Stimulated activated CD4-positive, alpha-beta T cell treated with anti-CD3 and anti-CD28 coated beads, Interleukin-12 subunit alpha, Interleukin-12 subunit beta, amount 100 ng/mL, for 4 hours (primary cell): ENCODE measurements around the gene ERBB4.

Experiments used
- DNase-seq: peaks from one replicate; pipeline ENCODE4 v3.0.0-alpha.2; 2020

ERBB4 gene

GRCh38 chr2:211981451-211981850 is 557.2 kb downstream of the ERBB4 start:
- no peak for DNase-seq

DNA sequence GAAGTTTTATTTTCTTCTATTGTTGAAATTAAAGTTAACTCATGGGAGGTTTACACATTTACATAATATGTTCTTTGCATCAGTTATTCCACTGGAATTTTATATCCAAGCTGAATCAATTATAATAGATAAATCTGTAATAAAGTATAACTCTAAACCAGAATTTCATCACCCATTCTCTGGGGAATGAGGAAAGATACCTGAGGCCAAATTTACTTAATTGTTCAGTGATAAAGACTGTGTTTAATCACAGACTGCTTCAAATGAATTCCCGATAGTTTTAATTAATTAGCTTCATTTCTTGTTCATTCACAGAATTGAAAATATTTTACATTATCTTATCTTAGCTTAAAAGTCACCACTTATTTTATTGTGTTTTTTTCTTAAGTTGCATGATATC is 562.5 kb downstream of the ERBB4 start:
- DNase-seq: no peak

DNA sequence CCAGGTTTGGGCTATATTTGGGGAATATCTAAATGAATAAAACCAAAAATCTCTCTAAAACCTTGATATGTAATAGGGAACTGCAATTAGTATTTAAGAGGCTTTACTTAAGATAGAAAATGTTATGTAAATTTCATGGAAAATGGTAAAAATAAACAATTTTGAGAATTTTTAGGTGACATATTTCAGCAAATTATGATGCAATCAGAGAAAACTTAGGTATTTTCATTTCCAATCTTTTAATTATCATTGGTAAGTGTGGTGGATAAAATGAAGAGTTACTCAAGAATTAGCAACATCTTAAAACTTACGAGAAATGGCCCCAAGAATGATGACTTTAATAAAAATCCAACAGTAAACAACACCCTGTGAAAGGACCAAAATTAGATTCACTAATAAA is 571.4 kb downstream of the ERBB4 start:
- DNase-seq: no peak

GRCh38 chr2:211963969-211964368 is 574.6 kb downstream of the ERBB4 start:
- DNase-seq: no peak

DNA sequence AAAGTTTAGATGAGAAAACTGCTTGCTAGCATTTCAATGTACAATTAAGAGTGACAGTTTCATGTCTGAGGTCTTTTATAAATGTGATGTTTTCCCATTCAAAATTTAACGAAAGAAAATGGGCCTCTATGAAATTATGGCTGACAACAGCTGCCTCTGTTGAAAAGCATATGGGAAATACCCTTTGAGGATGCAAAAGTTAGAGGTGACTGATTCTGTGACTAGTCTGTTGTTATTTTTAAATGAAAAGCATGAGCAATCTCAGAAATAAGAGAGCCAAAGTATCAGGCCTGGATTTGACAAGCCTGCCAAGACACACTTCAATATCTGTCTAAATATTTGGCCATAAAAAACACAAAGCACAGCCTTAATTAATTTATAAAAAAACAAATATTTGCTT is 580.8 kb downstream of the ERBB4 start:
- DNase-seq: no peak

DNA sequence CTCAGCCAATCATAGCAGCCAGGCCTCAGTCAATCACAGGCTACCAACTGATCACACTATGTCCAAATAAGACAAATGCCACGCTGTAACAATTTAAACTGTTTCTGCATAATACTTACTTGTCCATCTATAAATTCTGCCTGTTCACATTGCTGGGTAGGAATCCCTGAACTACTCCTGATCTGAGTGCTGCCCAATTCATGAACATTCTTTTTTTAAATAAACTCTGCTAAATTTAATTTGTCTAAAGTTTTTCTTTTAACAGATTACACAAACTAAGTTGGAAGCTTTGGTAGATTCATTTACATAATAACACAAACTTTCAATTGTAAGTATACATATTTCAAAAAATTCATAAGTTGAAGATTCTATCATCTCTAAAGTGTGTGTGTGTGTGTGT is 583.0 kb downstream of the ERBB4 start:
- DNase-seq: no peak

DNA sequence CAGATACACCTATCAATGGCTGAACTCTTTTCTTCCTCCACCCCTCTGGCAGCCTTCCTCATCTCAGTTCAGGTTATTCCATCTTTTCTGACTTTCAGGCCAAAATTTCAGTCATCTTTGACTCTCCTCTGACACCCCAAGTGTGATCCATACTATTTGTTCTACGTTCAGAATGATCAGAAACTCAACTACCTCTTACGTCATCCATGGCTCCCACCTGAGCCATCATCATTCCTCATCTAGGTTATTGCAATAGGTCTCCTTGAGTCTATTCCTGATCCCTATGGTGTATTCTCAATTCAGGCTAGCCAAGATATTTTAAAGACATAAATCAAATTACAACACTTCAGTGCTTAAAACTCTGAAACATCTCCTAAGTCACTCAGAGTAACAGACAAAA is 589.7 kb downstream of the ERBB4 start:
- no peak for DNase-seq

GRCh38 chr2:211946960-211947359 is 591.6 kb downstream of the ERBB4 start:
- no peak for DNase-seq

DNA sequence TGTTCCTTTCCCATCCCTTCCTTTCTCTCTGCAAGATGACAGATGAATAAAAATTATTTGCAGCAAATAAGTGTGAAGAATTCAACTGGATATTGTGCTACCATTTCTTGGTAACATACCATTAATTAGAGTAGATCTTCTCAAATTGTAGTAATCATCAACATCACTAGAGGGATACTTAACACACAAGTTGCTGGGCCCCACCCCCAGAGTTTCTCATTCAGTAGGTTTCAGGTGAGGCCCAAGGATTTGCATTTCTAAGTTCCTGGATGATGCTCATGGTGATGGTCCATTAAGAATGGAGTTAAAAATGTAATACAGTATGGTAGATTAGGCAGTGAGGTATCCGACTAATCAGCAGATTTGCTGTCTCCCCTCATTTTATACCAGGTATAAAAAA is 594.0 kb downstream of the ERBB4 start:
- no peak for DNase-seq

- DNase-seq: no peak
These were observed 596.4 kb downstream of the ERBB4 start for GRCh38 chr2:211942153-211942552.

DNA sequence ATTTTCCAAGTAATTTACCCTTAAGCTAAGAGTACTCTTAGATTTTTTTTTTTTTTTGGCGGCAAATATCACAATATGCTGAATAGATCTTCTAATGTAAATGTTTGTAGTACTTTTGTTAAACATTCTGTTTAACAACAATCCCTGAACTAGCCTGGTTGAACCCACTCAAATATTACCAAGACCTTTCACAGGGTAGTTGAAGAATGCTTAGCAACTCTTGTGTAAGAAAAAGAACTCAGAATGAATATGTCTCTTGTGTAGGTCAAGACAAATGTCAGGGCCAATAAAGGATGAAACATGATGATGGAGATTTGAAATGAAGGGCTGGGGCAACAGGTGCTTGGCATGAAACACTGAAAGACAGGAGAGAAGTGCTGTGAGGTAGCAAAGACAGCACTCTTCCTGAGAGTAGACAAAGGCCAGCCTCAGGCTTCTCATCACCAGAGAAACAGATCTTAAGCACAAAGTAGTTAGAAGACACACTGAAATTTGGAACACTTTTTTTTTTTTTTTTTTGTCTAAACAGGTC is 597.3 kb downstream of the ERBB4 start:
- DNase-seq: no peak

DNA sequence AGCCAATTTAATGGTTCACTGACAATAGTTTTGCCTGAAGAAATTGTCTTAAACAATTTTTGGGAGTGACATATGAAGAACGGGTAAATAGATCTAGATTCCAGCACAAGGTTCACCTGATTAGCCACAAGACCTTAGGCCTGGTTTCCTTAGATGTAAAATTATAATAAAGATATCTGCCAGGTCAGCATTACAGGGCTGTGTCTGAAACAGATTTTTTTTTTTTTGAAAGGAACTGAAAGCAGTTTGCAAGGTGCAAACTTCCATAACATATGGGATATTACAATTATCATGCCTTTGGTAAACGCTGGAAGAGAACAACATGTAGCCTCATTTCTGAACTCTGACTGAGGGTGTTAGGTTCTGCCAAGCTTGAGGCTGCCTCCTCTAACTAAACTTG is 599.4 kb downstream of the ERBB4 start:
- no peak for DNase-seq

- DNase-seq: no peak
These were observed 603.8 kb downstream of the ERBB4 start for GRCh38 chr2:211934811-211935210.

- no peak for DNase-seq
These were observed 607.3 kb downstream of the ERBB4 start for GRCh38 chr2:211931314-211931713.

DNA sequence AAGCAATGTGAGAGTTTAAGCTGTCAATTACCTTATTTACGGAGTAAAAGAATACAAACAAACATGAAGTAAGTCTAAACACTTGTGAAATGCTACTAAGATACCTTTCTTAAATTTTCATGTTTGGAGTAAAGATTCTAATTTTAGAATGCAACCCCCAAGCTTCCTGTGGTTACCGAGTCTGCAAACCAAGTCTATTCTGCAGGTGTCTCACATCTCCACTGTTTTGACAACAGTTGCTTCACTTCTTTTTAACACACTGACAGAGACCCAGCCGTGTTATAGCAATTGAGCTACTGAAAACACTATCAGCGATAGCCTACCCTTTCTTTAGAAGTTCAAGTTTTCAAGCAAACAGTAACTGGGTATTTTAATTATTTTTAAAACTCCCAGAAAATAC is 608.3 kb downstream of the ERBB4 start:
- DNase-seq: no peak

DNA sequence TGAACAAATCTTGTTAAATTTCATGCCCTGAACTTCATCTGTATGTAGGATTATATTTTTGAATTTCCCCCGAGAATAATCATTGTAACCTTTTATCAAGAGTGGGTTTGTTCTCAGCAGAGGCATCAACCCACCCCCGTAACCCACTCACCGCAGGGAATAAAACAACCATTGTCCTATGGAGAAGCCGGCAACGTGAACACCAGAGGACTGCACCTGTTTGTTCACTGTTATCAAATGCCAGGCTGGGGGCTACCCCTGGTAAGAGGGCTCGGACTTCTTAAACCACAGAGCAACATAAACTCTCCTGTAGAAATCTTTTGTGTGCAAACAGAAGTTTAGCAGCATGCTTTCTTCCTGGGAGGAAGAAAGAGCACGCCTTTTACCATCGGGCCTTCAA is 610.4 kb downstream of the ERBB4 start:
- no peak for DNase-seq

DNA sequence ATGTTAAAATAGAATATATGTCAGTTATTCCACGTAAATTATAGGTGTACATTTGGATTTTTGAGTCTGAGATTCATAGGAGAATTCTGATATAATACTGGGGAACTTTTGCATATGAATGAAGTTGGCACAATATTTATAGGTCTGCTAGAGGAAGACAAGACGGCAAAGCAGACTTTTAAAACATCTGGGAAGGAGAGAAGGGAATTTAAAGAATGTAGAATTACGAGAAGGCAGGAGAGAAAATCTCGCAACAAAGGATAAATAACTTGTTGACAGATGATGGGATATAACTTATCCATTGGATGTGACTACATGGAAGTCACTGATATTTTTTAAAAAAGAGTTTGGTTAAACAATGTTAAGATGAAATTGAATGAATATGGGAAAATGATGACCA is 615.6 kb downstream of the ERBB4 start:
- no peak for DNase-seq

- DNase-seq: no peak
These were observed 634.6 kb downstream of the ERBB4 start for GRCh38 chr2:211903961-211904360.

- no peak for DNase-seq
These were observed 637.3 kb downstream of the ERBB4 start for GRCh38 chr2:211901226-211901846.

DNA sequence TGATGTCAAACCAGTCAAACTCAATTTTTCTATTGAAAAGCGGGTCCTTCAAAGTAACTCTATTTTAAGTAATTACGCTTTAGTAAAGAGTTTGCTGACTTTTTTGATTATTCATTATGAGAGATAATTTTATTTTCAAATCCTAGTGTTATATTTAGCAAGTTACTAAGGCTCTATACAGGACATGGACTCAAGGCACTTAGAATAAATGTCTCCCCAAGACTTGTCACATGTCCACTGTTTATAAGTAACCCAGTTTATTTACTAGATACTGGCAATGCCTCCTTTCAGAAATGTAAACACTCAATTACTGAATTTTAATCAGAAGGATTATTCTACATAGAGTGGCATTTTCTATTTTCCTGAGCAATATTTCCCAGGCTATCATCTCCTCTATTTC is 638.1 kb downstream of the ERBB4 start:
- DNase-seq: no peak

GRCh38 chr2:211900000-211900399 is 638.6 kb downstream of the ERBB4 start:
- no peak for DNase-seq

GRCh38 chr2:211898702-211899101 is 639.9 kb downstream of the ERBB4 start:
- no peak for DNase-seq

- DNase-seq: no peak
These were observed 657.2 kb downstream of the ERBB4 start for GRCh38 chr2:211881449-211881848.

DNA sequence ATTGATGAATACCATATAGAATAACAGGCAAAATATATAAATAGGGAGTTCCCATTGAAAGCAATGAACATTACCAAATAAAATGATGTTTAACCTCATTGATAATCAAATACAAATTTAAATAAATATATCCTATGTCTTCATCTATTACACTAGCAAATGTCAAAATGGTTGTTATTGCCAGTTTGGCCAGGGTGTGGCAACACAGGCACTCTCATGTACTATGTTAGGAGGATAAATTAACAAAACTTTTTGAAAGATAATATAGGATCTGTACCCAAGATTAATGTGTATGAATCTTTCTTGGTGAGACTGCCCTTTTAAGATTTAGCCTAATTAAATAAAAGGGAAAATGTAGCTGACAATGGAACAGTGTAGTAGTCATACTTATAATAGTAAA is 659.3 kb downstream of the ERBB4 start:
- no peak for DNase-seq

DNA sequence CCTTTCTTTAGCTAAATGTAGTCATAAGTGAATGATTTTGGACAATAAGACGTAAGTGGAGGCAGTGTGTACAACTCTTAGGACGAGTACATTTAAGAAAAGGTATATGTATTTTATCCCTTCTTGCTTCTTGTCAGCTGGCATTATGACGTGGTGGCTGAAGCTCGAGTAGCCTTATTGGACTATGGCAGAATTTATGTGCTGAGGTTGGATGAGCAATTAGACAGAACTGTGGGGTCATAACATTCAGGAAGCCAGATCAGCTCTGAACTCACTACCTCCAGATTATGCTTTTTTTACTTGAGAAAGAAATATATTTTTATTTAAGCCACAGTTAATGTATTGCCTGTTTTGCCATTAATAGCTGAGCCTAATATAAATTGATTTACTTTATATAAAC is 661.5 kb downstream of the ERBB4 start:
- DNase-seq: no peak

DNA sequence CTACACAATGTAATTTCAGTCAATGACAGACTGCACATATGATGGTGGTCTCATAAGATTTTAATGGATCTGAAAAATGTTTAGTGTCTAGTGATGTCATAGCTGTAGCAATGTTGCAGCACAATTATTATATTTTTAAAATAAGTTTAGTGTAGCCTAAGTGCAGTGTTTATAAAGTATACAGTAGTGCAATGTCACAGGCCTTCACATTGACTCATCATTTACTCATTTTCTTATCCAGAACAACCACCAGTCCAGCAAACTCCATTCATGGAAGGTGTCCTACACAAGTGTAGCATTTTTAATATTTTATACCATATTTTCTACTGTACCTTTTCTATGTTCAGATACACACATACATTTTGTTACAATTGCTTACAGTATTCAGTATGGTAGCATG is 663.1 kb downstream of the ERBB4 start:
- DNase-seq: no peak
